Lower leg skin (tissue), 3 donors: Measurements from ENCODE around the gene WASHC2A.

Experiments used
- POLR2A ChIP-seq, 2 donors: fragments of 450-650 bp; IDR thresholded peaks; one replicate each; pipeline ENCODE4 v1.6.1; 2016 to 2017; ENCODE audit warnings: antibody characterized with exemption in 2 of 2, mild to moderate bottlenecking in 1 of 2, moderate library complexity in 1 of 2
- TF ChIP-seq, protein P1 (sequence below), 3 donors: fragments of 450-650 bp; IDR thresholded peaks; one replicate each; pipeline ENCODE4 v1.5.1; 2016; ENCODE audit warnings: antibody characterized with exemption in 3 of 3, mild to moderate bottlenecking in 3 of 3, moderate library complexity in 2 of 3

DNA sequence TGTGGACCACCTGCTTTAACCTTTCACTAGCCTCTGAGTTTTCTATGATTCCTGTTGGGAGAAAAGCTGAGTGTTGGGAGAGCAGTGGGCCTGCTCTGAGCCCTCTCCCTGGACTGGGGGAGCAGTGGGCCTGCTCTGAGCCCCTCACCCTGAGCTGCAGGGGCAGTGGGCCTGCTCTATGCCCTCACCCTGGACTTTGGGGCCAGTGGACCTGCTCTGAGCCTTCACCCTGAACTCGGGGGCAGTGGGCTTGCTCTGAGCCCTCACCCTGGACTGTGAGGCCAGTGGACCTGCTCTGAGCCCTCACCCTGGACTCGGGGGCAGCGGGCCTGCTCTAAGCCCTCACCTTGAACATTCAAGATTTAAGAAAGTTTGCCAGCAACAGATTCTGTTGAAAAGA is 46.1 kb upstream of the WASHC2A start:
- TF ChIP-seq POLR2A (IDR thresholded peaks at IDR 0.05), result no peak
- TF ChIP-seq, protein P1, sequence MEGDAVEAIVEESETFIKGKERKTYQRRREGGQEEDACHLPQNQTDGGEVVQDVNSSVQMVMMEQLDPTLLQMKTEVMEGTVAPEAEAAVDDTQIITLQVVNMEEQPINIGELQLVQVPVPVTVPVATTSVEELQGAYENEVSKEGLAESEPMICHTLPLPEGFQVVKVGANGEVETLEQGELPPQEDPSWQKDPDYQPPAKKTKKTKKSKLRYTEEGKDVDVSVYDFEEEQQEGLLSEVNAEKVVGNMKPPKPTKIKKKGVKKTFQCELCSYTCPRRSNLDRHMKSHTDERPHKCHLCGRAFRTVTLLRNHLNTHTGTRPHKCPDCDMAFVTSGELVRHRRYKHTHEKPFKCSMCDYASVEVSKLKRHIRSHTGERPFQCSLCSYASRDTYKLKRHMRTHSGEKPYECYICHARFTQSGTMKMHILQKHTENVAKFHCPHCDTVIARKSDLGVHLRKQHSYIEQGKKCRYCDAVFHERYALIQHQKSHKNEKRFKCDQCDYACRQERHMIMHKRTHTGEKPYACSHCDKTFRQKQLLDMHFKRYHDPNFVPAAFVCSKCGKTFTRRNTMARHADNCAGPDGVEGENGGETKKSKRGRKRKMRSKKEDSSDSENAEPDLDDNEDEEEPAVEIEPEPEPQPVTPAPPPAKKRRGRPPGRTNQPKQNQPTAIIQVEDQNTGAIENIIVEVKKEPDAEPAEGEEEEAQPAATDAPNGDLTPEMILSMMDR (IDR thresholded peaks at IDR 0.05), result no peak
